Esophagus squamous epithelium (tissue), 4 donors: ENCODE measurements around the gene HADHA.

Experiments used
- POLR2A ChIP-seq, 4 donors: fragments of 450-650 bp; IDR thresholded peaks; one replicate each; pipeline ENCODE4 v1.6.1; 2017; ENCODE audit warnings: antibody characterized with exemption in 4 of 4, mild to moderate bottlenecking in 4 of 4, moderate library complexity in 3 of 4
- TF ChIP-seq, protein P1 (sequence below), 6 experiments: fragments of 450-650 bp in 4 of 6; fragments of 200-600 bp in 2 of 6; sonication (generic) in 2 of 6; IDR thresholded peaks; one replicate each; pipeline ENCODE4 v1.5.1; 2016 to 2019; ENCODE audit warnings: antibody characterized with exemption in 6 of 6, mild to moderate bottlenecking in 4 of 6, moderate library complexity in 4 of 6

DNA sequence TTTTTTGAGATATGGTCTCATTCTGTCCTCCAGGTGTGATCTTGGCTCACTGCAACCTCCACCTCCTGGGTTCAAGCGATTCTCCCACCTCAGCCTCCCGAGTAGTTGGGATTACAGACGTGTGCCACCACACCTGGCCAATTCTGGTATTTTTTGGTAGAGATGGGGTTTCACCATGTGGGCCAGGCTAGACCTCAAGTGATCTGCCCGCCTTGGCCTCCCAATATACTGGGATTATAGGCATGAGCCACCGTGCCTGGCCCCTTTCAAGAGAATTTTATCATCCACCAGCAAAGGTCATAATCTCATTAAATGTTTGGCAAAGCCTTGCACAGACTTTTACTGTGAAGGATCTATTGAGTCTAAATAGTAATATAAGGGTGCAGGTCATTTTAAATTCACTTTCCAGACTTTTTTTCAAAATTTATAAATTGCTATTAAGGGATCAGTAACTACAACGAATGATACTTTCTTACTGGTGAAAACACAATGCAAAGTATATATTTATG, 2.5 kb downstream of the HADHA start:
- TF ChIP-seq, protein P1, sequence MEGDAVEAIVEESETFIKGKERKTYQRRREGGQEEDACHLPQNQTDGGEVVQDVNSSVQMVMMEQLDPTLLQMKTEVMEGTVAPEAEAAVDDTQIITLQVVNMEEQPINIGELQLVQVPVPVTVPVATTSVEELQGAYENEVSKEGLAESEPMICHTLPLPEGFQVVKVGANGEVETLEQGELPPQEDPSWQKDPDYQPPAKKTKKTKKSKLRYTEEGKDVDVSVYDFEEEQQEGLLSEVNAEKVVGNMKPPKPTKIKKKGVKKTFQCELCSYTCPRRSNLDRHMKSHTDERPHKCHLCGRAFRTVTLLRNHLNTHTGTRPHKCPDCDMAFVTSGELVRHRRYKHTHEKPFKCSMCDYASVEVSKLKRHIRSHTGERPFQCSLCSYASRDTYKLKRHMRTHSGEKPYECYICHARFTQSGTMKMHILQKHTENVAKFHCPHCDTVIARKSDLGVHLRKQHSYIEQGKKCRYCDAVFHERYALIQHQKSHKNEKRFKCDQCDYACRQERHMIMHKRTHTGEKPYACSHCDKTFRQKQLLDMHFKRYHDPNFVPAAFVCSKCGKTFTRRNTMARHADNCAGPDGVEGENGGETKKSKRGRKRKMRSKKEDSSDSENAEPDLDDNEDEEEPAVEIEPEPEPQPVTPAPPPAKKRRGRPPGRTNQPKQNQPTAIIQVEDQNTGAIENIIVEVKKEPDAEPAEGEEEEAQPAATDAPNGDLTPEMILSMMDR (IDR thresholded peaks at IDR 0.05), result no peak
- no peak for TF ChIP-seq POLR2A (IDR thresholded peaks at IDR 0.05)
